AML-193 (cell line): ENCODE results near the gene CHRM5.
"Not testable (repeated sequence)": the region's sequence is repeated elsewhere in the genome, so short reads cannot be mapped to it uniquely, and the experiment has no call there.

Experiments
- DNase-seq, 2 experiments: peaks; one replicate each; lab custom pipeline; 2025; lab: John Stamatoyannopoulos, UW

CHRM5 gene

GRCh38 chr15:34039790-34040113, 71.5 kb downstream of the CHRM5 start:
- DNase-seq = peak; percentile 53 to 60

GRCh38 chr15:34043391-34043790, 75.1 kb downstream of the CHRM5 start:
- no peak for DNase-seq

- no peak for DNase-seq
These were observed 75.5 kb downstream of the CHRM5 start for GRCh38 chr15:34043813-34044212.

- DNase-seq = no peak
These were observed 78.3 kb downstream of the CHRM5 start for GRCh38 chr15:34046471-34047145.

- no peak for DNase-seq
These were observed 79.8 kb downstream of the CHRM5 start for GRCh38 chr15:34047893-34048775.

GRCh38 chr15:34049112-34049511, 80.8 kb downstream of the CHRM5 start:
- no peak for DNase-seq

GRCh38 chr15:34050385-34050784, 82.1 kb downstream of the CHRM5 start:
- DNase-seq = not testable (repeated sequence)

- DNase-seq = no peak
These were observed 85.9 kb downstream of the CHRM5 start for GRCh38 chr15:34054081-34054707.

GRCh38 chr15:34055868-34056595, 87.7 kb downstream of the CHRM5 start:
- DNase-seq = no peak

- no peak for DNase-seq
These were observed 88.6 kb downstream of the CHRM5 start for GRCh38 chr15:34056911-34057310.

GRCh38 chr15:34059476-34059875, 91.2 kb downstream of the CHRM5 start:
- no peak for DNase-seq

- DNase-seq = no peak
These were observed 91.6 kb downstream of the CHRM5 start for GRCh38 chr15:34059946-34060345.

- no peak for DNase-seq
These were observed 96.1 kb downstream of the CHRM5 start for GRCh38 chr15:34064438-34064837.

- DNase-seq = no peak
These were observed 97.0 kb downstream of the CHRM5 start for GRCh38 chr15:34065261-34065660.

GRCh38 chr15:34065941-34066340, 97.6 kb downstream of the CHRM5 start:
- no peak for DNase-seq

- DNase-seq = no peak
These were observed 101.7 kb downstream of the CHRM5 start for GRCh38 chr15:34070003-34070402.

GRCh38 chr15:34076785-34077184, 108.5 kb downstream of the CHRM5 start:
- no peak for DNase-seq

GRCh38 chr15:34078900-34079299, 110.6 kb downstream of the CHRM5 start:
- no peak for DNase-seq

GRCh38 chr15:34079904-34080303, 111.6 kb downstream of the CHRM5 start:
- no peak for DNase-seq

- no peak for DNase-seq
These were observed 115.8 kb downstream of the CHRM5 start for GRCh38 chr15:34084086-34084485.

- no peak for DNase-seq
These were observed 117.4 kb downstream of the CHRM5 start for GRCh38 chr15:34085746-34086145.

- DNase-seq = no peak
These were observed 131.6 kb downstream of the CHRM5 start for GRCh38 chr15:34099914-34100313.
